HG02885 (cell line): ENCODE results near the gene MYO7B.
A peak's percentile ranks its signal among the peaks of the same experiment; 100 is the strongest.
"Not testable (repeated sequence)": the region's sequence is repeated elsewhere in the genome, so short reads cannot be mapped to it uniquely, and the experiment has no call there.

Experiments
- ATAC-seq: cut with Tn5 transposase; IDR thresholded peaks from one replicate; pipeline ENCODE4 v1.9.1; 2021; ENCODE audit warnings: mild to moderate bottlenecking; ENCODE audit not compliant: unreplicated experiment, poor library complexity

MYO7B gene

DNA sequence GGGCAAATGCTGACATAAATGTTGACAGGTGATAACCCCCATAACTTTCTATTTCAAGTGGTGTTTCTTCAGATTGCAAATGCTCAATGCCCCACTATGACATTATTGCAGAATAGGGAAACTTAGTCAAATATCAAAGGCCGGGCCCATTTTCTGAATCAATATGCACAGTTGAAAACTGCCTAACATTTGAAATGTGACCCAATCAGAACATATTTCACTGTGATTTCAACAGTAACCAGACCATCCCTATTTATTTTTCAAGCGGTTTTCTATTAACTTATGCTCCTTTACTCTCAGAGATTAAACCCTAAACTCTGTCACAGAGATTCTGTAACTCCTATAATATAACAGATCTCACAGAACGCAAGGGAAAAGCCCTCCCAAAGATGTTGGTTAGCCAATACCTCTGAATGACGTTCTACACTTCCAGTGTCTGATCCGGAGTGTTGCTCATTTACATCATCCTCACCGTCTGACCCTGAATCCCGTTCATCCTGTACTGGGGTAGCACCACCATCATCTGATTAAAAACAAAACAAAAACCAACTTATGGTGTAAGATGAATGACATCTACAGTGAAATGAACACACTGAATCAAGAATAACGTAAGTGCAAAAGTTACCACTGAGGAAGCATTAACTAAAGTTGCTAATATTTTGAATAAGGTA lies 12.1 kb upstream of the MYO7B start:
- ATAC-seq = no peak

DNA sequence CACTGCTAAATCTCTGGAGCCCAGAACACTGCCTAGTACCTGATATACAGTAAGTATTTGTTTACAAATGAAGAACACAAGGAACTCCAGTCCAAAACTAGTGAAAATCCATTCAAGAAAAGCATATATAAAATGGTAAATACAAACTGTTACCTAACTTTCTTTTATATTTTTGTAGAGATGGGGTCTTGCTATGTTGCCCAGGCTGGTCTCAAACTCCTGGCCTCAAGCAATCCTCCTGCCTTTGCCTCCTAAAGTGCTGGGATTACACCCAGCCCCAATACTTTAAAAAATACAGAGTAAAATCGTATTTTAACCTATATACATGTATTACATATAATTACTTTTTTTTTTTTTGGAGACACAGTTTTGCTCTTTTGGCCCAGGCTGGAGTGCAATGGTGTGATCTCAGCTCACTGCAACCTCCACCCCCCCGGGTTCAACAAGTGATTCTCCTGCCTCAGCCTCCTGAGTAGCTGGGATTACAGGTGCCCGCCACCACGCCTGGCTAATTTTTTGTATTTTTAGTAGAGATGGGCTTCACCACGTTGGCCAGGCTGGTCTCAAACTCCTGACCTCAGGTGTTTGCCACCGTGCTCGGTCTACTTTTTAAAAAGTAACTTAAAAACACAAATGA lies 11.2 kb upstream of the MYO7B start:
- ATAC-seq = not testable (repeated sequence)

DNA sequence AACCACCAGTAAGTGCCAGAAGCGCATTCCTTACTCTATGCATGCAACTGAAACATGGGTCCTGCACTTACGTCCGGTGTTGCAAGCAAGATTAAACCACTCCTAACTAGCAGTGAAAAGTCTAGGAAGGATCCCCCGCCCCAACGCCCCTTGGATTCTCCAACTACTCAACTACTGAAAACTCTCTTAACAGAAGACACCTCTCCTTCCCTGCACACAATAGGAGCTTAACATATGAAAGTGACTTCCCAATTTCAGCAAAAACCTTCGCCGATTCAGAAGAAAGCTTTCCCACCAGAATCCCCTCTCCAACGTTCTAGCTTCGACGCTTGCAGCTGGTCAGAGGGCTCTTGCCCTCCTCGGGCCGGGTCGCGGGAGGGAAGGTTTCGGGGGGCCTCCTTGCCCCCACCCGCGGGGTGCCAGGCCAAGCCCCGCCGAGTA lies 9.8 kb upstream of the MYO7B start:
- ATAC-seq = no peak

DNA sequence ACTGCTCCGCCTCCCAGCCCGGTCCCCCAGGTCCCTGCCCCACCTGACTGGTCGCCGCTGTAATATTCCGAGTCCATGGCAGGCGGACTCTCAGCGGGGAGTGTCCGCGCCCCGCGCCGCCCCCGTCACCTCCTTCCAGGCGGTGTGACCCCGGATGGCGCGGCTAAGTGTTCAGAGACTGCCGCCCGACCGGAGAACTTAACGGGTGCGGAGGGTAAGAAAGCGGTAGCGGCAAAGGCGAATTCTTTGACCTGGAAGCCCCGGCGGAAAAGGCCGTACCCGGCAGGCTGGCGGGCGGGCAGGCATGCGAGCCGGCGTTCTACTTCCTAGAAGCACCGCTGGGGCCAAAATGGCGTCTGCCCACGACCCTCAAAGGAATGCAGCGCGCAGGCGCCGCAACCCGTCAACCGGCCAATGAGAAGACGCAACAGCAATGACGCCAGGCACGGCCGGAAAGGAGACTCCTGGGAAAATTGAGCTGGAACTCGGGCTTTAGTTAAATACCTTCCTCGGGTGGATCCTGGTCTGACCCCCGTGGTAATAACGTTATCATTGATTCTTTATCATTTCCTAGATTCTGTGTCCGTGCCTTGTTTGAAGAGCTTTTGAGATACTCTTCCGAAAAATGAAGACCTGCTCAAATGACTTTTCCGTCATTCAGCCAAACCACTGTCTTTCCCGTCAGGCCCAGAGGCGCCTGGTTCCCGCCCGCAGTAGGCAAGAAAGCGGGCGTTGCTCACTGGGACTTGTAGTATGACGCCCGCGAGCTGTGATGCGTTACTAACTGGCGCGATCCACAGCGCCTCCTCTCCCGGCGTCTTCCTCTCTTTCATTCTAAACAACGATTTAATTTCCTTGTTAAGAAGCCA lies 9.1 kb upstream of the MYO7B start, which contains the start of gene IWS1:
IWS1 (minus strand) TSS at position 358 of the 869 bp plus-strand sequence; CDS start at position 77, 281 bp downstream.
- peak; percentile 89 for ATAC-seq

DNA sequence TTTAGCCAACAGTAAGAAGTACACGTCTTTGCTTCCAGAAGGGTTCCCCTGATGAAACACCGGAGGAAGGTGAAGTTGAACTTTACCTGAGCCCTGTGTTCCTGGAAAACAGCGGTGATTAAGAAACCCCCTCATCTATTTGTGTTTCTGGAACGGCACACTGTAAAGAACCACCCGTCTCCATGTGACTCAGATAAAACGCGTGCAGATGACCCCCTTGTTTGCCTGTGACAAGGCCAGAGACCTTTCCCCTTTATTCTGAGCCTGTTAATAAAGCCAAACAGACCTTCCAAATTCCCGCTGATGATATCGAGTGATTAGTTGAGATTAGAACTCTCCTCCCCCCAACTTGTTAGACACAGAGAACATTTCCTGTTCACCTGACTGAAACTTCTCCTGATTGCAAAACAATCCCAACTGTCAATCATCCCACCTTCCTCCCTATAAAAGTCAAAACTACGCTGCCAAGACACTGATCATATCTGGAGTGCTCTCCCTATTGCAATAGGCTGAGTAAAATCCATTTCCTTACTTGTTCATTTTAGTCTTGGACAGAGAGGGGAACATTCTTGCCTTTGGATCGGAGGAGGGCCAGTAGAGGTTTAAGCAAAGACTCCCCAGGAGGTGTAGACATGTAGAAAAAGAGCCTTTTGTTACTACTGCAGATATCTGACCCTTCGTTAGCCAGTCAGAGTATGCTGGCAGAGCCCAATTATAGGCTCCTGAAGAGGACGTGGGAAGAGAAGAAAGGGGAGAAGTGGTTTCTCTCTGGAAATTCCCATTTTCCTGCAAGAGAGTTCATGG lies 8.3 kb upstream of the MYO7B start:
- ATAC-seq = peak; percentile 8

DNA sequence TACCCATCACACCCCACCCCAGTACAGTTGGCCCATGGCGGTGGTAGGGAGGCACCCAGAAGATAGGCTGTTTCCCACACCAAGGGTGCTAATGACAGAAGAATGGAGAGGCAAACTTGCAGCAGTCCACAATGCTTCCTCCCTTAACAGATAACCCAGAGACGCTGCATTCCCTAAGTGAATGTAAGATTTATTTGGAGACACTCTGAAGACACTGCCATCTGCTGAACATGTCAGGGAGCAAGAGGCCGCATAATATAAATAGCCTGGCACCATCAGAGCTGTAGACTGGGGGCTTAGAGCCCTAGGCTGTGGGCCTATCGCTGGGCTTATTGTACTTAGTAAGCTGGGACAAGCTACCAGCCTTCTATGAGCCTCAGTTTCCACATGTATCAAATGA lies 7.0 kb upstream of the MYO7B start:
- ATAC-seq = no peak

DNA sequence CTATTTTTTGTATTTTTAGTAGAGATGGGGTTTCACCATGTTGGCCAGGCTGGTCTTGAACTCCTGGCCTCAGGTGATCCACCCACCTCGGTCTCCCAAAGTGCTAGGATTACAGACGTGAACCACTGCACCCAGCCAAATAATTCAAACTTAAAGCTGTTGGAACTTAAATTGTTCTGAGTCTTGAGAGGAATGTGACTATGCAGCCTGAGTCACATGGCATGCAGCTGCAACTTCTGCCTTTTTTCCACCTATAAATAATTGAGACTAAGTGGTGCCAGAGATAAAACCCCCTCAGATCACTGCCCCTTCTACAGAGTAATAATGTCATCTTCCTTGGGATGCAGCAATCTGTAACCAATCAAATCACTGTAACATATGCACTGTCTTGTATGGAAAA lies 6.1 kb upstream of the MYO7B start:
- ATAC-seq = not testable (repeated sequence)

DNA sequence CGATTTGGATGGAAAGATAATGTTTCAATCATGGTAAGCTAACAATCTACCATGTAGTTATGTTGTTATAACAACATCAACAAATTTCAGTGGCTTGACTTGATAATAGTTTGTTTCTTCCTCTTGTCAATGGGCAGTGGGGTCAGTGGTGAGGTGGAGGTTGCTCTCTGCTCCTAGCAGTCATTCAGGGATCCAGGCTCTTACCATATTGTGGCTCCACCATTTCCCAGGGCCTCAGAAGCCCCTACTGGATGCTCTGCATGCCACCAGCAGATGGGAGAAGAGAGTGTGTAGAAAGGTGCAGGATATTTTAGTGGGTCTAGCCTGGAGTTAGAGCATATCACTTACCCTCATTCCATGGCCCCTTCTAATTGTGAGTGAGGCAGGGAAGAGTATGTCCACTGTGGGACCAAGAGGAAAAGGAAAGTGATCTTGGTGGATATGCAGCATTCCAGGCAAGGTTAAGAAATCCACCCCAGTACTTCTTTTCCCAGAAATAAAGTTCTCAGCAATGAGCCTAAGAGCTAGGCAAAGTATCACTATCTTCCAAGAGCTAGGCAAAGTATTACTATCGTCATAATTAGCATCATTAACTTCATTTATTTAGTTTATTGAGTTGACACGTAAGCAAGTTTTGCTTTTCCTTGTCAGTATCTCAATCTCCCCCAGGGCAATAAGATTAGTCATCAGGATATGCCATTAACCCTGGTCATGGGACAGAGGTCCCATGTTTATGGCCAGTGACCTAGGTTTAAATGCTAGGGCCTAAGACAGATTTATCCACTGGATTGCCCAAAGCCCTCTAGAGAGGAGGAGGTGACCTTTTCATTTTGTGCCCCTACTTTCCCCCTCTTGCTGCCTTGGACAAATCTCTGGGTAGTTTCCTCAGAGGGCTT lies 5.0 kb upstream of the MYO7B start:
- no peak for ATAC-seq

DNA sequence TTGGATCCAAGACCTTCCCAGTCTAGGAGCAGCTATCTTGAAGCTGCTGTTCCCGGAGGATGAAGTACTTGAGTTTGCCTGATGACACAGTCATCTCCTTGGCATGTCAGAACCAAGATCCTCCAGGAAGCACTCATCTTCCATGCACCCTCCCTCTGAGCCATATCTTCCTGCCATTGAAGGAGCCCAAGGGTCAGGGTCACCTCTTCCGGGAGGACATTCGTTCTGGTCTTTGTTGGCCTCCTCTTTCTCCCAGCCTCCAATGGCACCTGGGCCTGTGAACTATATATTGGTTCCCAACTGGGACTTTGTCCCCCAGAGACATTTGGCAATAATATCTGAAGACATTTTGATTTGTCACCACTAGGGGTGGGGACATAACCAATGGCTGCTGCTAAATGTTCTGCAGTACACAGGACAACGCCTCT lies 4.2 kb upstream of the MYO7B start:
- ATAC-seq = no peak

DNA sequence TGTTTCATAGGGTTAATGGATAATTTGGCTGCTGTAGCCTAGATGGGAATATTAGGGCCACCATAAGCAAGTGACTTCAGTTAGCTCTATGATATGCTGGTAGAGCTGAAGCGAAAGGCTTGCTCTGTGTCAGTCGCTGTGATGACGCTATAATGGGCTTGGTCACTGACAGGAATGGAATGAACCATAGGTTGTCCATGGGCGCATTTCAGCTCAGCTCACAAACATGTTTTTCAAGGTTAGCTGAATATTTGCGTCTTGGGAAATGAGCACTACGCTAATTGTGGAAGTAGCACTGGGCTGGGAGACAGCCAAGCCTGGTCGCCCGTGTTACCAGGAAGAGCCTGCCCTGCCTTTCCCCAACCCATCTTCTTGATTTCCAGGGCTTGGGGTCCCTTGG lies 3.2 kb upstream of the MYO7B start:
- no peak for ATAC-seq

DNA sequence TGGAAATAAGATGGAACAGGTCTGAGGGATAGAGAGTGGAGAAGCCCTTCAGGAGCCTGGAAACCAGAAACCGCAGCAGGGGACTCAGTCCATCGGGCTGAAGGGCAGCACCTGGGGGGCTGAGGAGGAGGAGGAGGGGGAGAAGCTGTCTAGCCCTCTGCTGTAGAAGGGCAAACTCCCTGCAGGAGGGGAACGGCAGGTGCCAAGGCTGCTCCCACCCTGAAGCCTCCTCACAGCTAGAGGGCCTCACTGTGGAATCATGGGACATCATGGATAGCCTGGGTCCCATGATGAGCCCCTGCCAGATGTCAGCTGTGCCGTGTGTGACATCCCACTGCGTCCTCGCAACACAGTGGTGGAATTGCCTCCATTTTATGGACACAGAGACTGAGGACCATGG lies 435 bp downstream of the MYO7B start:
- ATAC-seq = no peak

DNA sequence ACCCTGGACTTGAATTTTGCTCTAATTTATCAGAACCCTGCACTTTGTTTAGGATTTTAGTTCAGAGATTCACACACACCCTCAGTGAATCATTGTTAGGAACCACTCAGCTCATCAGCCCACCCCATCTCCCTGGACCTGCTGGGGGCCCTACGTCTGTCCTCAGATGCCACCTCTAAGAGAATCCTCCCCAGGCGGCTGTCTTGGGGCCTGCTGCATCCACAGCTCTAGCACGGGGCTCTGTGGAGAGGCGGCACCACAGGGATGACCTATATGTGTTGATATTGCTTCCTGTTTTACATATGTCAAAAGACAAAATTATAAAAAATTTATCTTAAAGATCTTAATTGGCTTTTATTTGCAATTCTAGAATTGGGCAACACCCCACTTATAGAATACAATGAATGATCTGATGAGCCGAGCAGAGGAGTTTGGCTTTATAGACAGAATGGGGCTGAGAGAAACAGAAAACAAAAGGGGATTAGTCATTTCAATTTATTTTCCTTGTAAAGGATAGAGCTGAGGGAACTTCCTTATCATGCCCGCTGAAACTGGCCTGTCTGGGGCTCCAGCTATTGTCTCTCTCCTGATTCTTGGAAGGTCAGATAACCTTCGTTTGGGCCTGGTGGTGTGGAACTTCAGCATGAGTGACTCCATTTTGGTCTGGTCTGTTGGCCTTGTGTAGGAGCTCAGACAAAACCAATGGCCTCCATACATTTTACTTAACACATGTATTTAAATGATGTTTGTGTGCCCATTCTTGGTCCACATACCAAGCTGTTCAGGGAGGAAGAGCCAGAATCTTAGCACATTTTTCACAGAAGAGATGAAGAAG lies 1.4 kb downstream of the MYO7B start:
- ATAC-seq = no peak

DNA sequence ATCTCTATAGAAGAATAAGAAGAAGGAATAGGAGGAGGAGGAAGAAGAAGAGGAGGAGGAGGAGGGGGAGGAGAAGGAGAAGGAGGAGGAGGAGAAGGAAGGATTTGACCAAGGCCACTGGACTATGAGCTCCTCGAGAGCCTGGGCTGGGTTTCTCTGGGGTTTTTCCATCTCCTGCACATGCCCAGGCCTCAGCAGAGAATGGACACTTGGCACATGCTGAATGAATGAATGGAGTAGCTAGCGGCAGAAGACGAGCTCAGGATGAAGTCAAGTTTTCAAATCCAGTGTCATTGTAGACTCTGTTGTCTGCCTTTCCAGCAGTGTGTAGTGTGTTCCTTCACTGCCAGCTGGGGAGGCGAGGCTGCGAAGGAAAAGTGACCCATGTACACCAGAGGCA lies 2.2 kb downstream of the MYO7B start:
- no peak for ATAC-seq

DNA sequence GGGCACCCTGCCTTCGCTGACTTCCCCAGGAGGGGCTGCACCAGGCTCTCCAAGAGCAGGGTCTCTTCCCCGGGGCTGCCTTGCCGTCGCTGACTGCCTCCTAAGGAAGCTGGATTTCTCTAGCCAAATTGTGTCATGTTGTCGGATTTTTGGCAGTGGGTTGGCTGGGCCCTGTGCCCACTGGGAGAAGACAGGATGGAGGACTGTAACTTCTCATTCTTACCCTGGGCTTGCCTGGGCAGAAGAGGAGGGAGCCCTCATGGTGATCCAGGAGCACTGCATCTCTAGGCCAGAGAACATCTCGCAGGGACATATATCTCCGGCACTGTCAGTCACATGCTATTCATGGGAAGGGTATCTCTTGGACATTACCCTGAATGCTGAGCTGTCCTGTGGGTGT lies 6.3 kb downstream of the MYO7B start:
- ATAC-seq = no peak

DNA sequence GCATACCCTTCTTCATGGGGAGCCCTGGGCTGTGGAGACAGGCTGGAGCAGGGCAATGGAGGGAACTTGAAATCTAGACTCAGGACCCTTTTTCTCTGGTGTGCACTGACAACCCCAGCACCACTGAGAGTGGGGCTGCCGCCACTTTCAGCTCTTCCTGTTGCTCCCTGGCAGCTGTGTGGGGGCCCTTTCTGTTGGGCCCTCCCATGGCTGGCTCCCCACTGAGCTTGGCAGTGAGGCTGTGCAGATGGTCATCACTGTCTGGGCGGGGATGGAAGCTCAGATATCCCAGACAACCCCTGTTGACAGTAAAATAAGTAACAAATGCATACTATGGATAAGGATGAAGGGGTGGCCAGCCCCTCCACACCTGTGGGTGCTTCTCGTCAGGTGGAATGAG lies 6.7 kb downstream of the MYO7B start:
- no peak for ATAC-seq

DNA sequence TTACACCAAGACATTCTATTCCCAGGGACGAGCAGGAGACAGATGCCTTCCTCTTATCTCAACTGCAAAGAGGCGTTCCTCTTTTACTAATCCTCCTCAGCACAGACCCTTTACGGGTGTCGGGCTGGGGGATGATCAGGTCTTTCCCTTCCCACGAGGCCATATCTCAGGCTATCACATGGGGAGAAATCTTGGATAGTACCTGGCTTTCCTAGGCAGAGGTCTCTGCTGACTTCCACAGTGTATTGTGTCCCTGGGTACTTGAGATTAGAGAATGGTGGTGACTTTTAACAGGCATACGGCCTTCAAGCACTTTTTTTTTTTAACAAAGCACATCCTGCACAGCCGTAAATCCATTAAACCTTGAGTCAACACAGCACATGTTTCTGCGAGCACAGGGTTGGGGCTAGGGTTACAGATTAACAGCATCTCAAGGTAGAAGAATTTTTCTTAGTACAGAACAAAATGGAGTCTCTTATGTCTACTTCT lies 7.6 kb downstream of the MYO7B start:
- not testable (repeated sequence) for ATAC-seq

DNA sequence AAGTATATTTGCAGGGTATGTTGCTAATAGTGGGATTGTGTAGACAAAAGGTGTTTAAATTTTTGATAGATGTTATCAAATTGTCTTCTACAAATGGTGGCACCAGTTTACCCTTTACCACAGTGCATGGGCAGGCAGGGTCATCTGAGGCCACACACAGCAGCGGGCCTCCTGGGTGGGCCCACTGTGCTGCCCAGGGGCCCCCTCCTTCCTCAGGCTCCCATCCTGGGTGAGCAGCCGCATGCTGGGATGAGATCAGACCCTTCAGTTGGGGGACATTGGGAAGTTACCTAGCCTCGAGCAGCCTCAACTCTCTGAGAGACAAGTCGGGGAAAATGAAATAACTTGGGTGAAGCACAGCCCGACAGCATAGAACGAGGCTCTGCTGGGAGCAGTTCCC lies 9.7 kb downstream of the MYO7B start:
- no peak for ATAC-seq

DNA sequence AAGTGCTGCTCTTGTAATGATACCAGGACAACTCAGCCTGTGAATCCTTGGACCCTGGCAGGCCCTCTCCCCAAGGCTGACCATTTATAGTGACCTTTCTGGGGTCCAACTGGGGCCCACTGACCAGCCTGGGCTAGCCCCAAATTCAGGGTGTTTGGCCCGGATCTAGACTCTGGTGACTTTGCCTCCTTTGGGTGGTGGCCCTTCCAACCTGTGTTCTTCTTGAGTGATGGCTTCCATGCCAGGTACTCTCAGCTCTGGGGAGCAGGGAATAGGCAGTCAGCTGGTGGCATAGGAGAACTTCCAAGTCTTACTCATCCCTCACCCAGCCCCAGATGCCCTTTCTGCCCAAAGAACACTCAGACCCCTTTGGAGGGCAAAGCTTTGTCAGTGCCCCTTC lies 10.3 kb downstream of the MYO7B start:
- ATAC-seq = no peak
